ENCODE measurements around the gene WDR86. TPM values are rescaled to one million over a fixed set of nuclear protein-coding genes. Genes with fewer than 3 reads are reported as not detected.

Gene WDR86
- total RNA-seq, 1 experiment from 2014 or later = 8.1 TPM

GRCh38 chr7:151434549-151434948, 24.7 kb upstream of the WDR86 start:
- H4K20me1 ChIP-seq (ENCODE audit: control insufficient read depth, insufficient read depth, insufficient read length) = no peaks in the 10 kb centered on the region
- TF ChIP-seq, protein P1, sequence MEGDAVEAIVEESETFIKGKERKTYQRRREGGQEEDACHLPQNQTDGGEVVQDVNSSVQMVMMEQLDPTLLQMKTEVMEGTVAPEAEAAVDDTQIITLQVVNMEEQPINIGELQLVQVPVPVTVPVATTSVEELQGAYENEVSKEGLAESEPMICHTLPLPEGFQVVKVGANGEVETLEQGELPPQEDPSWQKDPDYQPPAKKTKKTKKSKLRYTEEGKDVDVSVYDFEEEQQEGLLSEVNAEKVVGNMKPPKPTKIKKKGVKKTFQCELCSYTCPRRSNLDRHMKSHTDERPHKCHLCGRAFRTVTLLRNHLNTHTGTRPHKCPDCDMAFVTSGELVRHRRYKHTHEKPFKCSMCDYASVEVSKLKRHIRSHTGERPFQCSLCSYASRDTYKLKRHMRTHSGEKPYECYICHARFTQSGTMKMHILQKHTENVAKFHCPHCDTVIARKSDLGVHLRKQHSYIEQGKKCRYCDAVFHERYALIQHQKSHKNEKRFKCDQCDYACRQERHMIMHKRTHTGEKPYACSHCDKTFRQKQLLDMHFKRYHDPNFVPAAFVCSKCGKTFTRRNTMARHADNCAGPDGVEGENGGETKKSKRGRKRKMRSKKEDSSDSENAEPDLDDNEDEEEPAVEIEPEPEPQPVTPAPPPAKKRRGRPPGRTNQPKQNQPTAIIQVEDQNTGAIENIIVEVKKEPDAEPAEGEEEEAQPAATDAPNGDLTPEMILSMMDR (conservative IDR thresholded peaks at IDR 0.05) = no peak
- no peak overlapping the region for H3K27ac ChIP-seq (ENCODE audit: insufficient read length, low read depth, low read length)
- H2BK120ac ChIP-seq (ENCODE audit: low read depth, low read length, poor library complexity, severe bottlenecking) = no peak overlapping the region
- Mint-ChIP-seq H3K4me1 (peaks cover 16 to 19% of the 10 kb centered on the region in 2 experiments), H3K4me3 (no peak overlapping the region), H3K36me3 (ENCODE audit: insufficient read depth in 1 of 3, low read depth in 3 of 3) (peaks cover 0 to 5% (median 0%) of the 10 kb centered on the region in 3 experiments; a peak in 2 of 7 replicates), H3K27me3 (ENCODE audit: low read depth) (peaks cover 3% of the 10 kb centered on the region), H3K9me3 (peaks cover 0 to 3% of the 10 kb centered on the region in 2 experiments; a peak in 2 of 5 replicates), H3K27ac (no peak overlapping the region)
- no peak overlapping the region for H3K18ac ChIP-seq (ENCODE audit: insufficient read length, low read depth, low read length)
- no peak overlapping the region for H3K56ac ChIP-seq (ENCODE audit: insufficient read length, low read depth, low read length)
- no peak overlapping the region for H3T11ph ChIP-seq (ENCODE audit: low read length)
- H4K8ac ChIP-seq (replicated peaks; ENCODE audit: insufficient read length, low read depth, low read length) = no peak overlapping the region
- H3K4me2 ChIP-seq (ENCODE audit: insufficient read depth, insufficient read length, low read length) = no peak overlapping the region
- H2AFZ ChIP-seq (ENCODE audit: low read length) = no peak overlapping the region
- H3K79me1 ChIP-seq (ENCODE audit: insufficient read depth, low read depth, low read length, poor library complexity, severe bottlenecking) = no peaks in the 10 kb centered on the region
- H3K23me2 ChIP-seq (ENCODE audit: insufficient read length, low read depth, low read length, poor library complexity, severe bottlenecking) = peaks cover 2% of the 10 kb centered on the region
- no CpG with 5 or more reads among the region's 4 CpGs for WGBS (ENCODE audit: extremely low coverage, insufficient read length, low lambda C conversion rate)
- H3K4ac ChIP-seq (ENCODE audit: low read depth, low read length) = no peak overlapping the region
- H3K23ac ChIP-seq (ENCODE audit: insufficient read length, low read depth, low read length) = no peak overlapping the region
- no peak overlapping the region for H3K14ac ChIP-seq (ENCODE audit: insufficient read depth, low read length)
- H2BK15ac ChIP-seq (ENCODE audit: low read depth, low read length) = no peak overlapping the region
- no peaks in the 10 kb centered on the region for H3K9me3 ChIP-seq (ENCODE audit: control insufficient read depth, low read depth, low read length)
- H3K9ac ChIP-seq (ENCODE audit: extremely low read depth, insufficient read length, low read length) = no peak overlapping the region
- H2BK12ac ChIP-seq (ENCODE audit: insufficient read length, low read depth, low read length) = no peak overlapping the region
- H2BK20ac ChIP-seq (ENCODE audit: low read depth, low read length, poor library complexity, severe bottlenecking) = no peak overlapping the region
- H4K5ac ChIP-seq (ENCODE audit: insufficient read length, low read depth, low read length) = no peak overlapping the region
- H3K27me3 ChIP-seq (ENCODE audit: insufficient read depth, low read length) = no peaks in the 10 kb centered on the region
- peaks cover 3% of the 10 kb centered on the region; the same call in 1 of the 2 replicates for H3K4me1 ChIP-seq (ENCODE audit: insufficient read depth, low read length)
- DNase-seq = no peak
- no peak overlapping the region for H2AK5ac ChIP-seq (ENCODE audit: insufficient read length, low read length)
- no peak overlapping the region for H4K91ac ChIP-seq (ENCODE audit: insufficient read length, low read depth, low read length)
- no peak overlapping the region for H2BK5ac ChIP-seq (ENCODE audit: insufficient read length, low read length)
- no peaks in the 10 kb centered on the region for H3K79me2 ChIP-seq (ENCODE audit: insufficient read depth, low read length)
